Naive thymus-derived CD8-positive, alpha-beta T cell (primary cell): Measurements from ENCODE around the gene APEH. TPM values are rescaled to one million over a fixed set of nuclear protein-coding genes. Genes with fewer than 3 reads are reported as not detected.

ENCODE experiments used
- ATAC-seq, 2 donors: fragments of 150-1000 bp; cut with Tn5 transposase in 1 of 2; sonication (Bioruptor Pico), chemical (Tn5 transposase) in 1 of 2; 1 replicate in 1 of 2; 2 replicates in 1 of 2; pipeline ENCODE4 v1.10.0; 2021; ENCODE audit warnings: mild to moderate bottlenecking in 2 of 2, moderate library complexity in 2 of 2
- POLR2A ChIA-PET: fragments of 350-600 bp; sonication (Branson Sonifier 250); formaldehyde crosslinking; loops from one replicate; lab custom pipeline; 2021; ENCODE audit warnings: antibody characterized with exemption; lab: Charles Lee
- DNase-seq, 10 donors: peaks; one replicate each; pipeline versions ENCODE4 v3.0.0 to v3.0.0-alpha.2; 2020 to 2022
- H3K27ac Mint-ChIP-seq, 10 donors: one replicate each; pipeline ENCODE4 v1.8.0; 2020 to 2022; ENCODE audit warnings: mild to moderate bottlenecking in 10 of 10, mixed read lengths in 10 of 10, moderate library complexity in 4 of 10, inconsistent platforms in 1 of 10
- H3K27me3 Mint-ChIP-seq, 5 donors: one replicate each; pipeline ENCODE4 v1.8.0; 2021 to 2022; ENCODE audit warnings: mixed read lengths in 5 of 5
- H3K36me3 Mint-ChIP-seq, 3 donors: one replicate each; pipeline ENCODE4 v1.8.0; 2020 to 2022; ENCODE audit warnings: mixed read lengths in 3 of 3, mild to moderate bottlenecking in 2 of 3, inconsistent platforms in 1 of 3
- H3K4me1 Mint-ChIP-seq, 4 donors: one replicate each; pipeline ENCODE4 v1.8.0; 2021 to 2022; ENCODE audit warnings: mixed read lengths in 4 of 4
- H3K4me3 Mint-ChIP-seq, 10 donors: one replicate each; pipeline ENCODE4 v1.8.0; 2020 to 2022; ENCODE audit warnings: mild to moderate bottlenecking in 10 of 10, mixed read lengths in 10 of 10, moderate library complexity in 6 of 10, inconsistent platforms in 1 of 10
- H3K9me3 Mint-ChIP-seq, 9 donors: one replicate each; pipeline ENCODE4 v1.8.0; 2020 to 2022; ENCODE audit warnings: mixed read lengths in 9 of 9, mild to moderate bottlenecking in 3 of 9, inconsistent platforms in 1 of 9, moderate library complexity in 1 of 9
- polyA plus RNA-seq, 3 donors: library from polyadenylated mRNA; unstranded; fragments of 300-500 nt; fragmentation: Illumina TruSeq; gene quantifications; one replicate each; pipeline ENCODE4 v1.2.3, GENCODE V29; 2021
- total RNA-seq, 8 experiments: library from RNA in 2 of 8; stranded (reverse) in 2 of 8; gene quantifications; one replicate each; pipeline ENCODE4 v1.2.3 and lab custom pipeline; 2021 to 2026

The APEH gene
- total and polyA plus RNA-seq, 5 experiments from 2014 or later = 105 to 139 (median 131) TPM

GRCh38 chr3:49720855-49721595 lies 46.9 kb downstream of the APEH start:
- POLR2A ChIA-PET = interaction anchor here (0.7 to 2.6 kb wide), 6 partner anchors 9 to 627 kb away, joined by 3 to 7 read pairs (median 4); partner anchors contain the start of genes IP6K1, QRICH1 and RBM6
- Mint-ChIP-seq H3K4me3 (peak overlapping the region in 9 of 10 donors; percentile 12 to 93 (median 47)), H3K27me3 (no peaks in the 10 kb centered on the region), H3K27ac (peak overlapping the region; percentile 13 to 91 (median 56)), H3K9me3 (no peaks in the 10 kb centered on the region), H3K36me3 (no peaks in the 10 kb centered on the region), H3K4me1 (peaks cover 20 to 49% (median 45%) of the 10 kb centered on the region in 4 donors)
- ATAC-seq (no peak), DNase-seq (no peak)

GRCh38 chr3:49721596-49721895 lies 47.4 kb downstream of the APEH start:
- no peak for ATAC-seq
- H3K4me3 Mint-ChIP-seq = peak overlapping the region in 4 of 10 donors; percentile 45 to 93 (median 70)
- peak overlapping the region in 5 of 10 donors; percentile 16 to 91 (median 67) for H3K27ac Mint-ChIP-seq
- no peaks in the 10 kb centered on the region for H3K36me3 Mint-ChIP-seq
- no peaks in the 10 kb centered on the region for H3K27me3 Mint-ChIP-seq
- no peak for DNase-seq
- H3K9me3 Mint-ChIP-seq = no peaks in the 10 kb centered on the region
- peaks cover 20 to 49% (median 45%) of the 10 kb centered on the region in 4 donors for H3K4me1 Mint-ChIP-seq
- POLR2A ChIA-PET = interaction anchor here (1.2 to 2.6 kb wide), 3 partner anchors 9 to 627 kb away, joined by 3 to 7 read pairs (median 4); partner anchors contain the start of genes QRICH1 and RBM6

GRCh38 chr3:49721896-49722781 lies 48.0 kb downstream of the APEH start:
- Mint-ChIP-seq H3K4me3 (peak overlapping the region; percentile 68 to 97 (median 92)), H3K4me1 (peaks cover 20 to 49% (median 45%) of the 10 kb centered on the region in 4 donors), H3K36me3 (no peaks in the 10 kb centered on the region), H3K9me3 (no peaks in the 10 kb centered on the region), H3K27me3 (no peaks in the 10 kb centered on the region), H3K27ac (peak overlapping the region in 9 of 10 donors; percentile 80 to 98 (median 95))
- ATAC-seq (no peak), DNase-seq (no peak)
- POLR2A ChIA-PET = interaction anchor here (1.2 to 2.6 kb wide), 4 partner anchors 7 to 218 kb away, joined by 3 to 7 read pairs (median 4); partner anchors contain the start of genes INKA1 and RBM6

- no peak for DNase-seq
- peaks cover 0 to 2% (median 0%) of the 10 kb centered on the region in 3 donors for H3K36me3 Mint-ChIP-seq
- POLR2A ChIA-PET = interaction anchor here (0.6 to 2.6 kb wide), 6 partner anchors 8 to 294 kb away, joined by 3 to 7 read pairs (median 3); partner anchors contain the start of genes INKA1, NICN1 and RBM6
- peak overlapping the region; percentile 87 to 97 (median 93) for H3K4me3 Mint-ChIP-seq
- no peaks in the 10 kb centered on the region for H3K9me3 Mint-ChIP-seq
- H3K4me1 Mint-ChIP-seq = peaks cover 20 to 47% (median 43%) of the 10 kb centered on the region in 4 donors
- H3K27ac Mint-ChIP-seq = peak overlapping the region; percentile 80 to 98 (median 96)
- no peaks in the 10 kb centered on the region for H3K27me3 Mint-ChIP-seq
- no peak for ATAC-seq
These were observed 48.7 kb downstream of the APEH start for GRCh38 chr3:49722896-49723295.

- POLR2A ChIA-PET = interaction anchor here (0.6 to 2.6 kb wide), 9 partner anchors 9 to 294 kb away, joined by 3 to 7 read pairs (median 4); partner anchors contain the start of genes INKA1, NICN1 and RBM6
- H3K36me3 Mint-ChIP-seq = peaks cover 0 to 6% (median 0%) of the 10 kb centered on the region in 3 donors
- peaks cover 20 to 47% (median 43%) of the 10 kb centered on the region in 4 donors for H3K4me1 Mint-ChIP-seq
- ATAC-seq (peak; percentile 15 to 22), DNase-seq (peak; percentile 35 to 74 (median 50))
- H3K9me3 Mint-ChIP-seq = no peaks in the 10 kb centered on the region
- peak overlapping the region; percentile 87 to 97 (median 93) for H3K4me3 Mint-ChIP-seq
- peak overlapping the region; percentile 80 to 98 (median 96) for H3K27ac Mint-ChIP-seq
- no peaks in the 10 kb centered on the region for H3K27me3 Mint-ChIP-seq
These were observed 49.1 kb downstream of the APEH start for GRCh38 chr3:49723296-49723627.

- peak within 1 kb of the TSS; percentile 80 to 98 (median 96) for H3K27ac Mint-ChIP-seq
- POLR2A ChIA-PET = interaction anchor here (0.6 to 2.6 kb wide), 9 partner anchors 9 to 295 kb away, joined by 3 to 7 read pairs (median 4); partner anchors contain the start of genes INKA1, NICN1 and RBM6
- no peaks in the 10 kb centered on the region for H3K9me3 Mint-ChIP-seq
- DNase-seq (peak; percentile 85 to 93 (median 88)), ATAC-seq (peak; percentile 76)
- peak within 1 kb of the TSS; percentile 87 to 97 (median 93) for H3K4me3 Mint-ChIP-seq
- peaks cover 16 to 41% (median 37%) of the 10 kb centered on the region in 4 donors for H3K4me1 Mint-ChIP-seq
- no peaks in the 10 kb centered on the region for H3K27me3 Mint-ChIP-seq
- H3K36me3 Mint-ChIP-seq = peaks cover 0 to 8% (median 0%) of the 10 kb centered on the region in 3 donors
These were observed 49.7 kb downstream of the APEH start, which contains the start of gene GMPPB for GRCh38 chr3:49723628-49724551. Gene GMPPB, minus strand, starts transcription at chr3:49723951. Its CDS starts 225 bp downstream, at chr3:49723726.

- peak in 5 of 10 donors; percentile 36 to 66 (median 47) for DNase-seq
- Mint-ChIP-seq H3K4me3 (peak overlapping the region; percentile 87 to 97 (median 93)), H3K27me3 (no peaks in the 10 kb centered on the region), H3K27ac (peak overlapping the region; percentile 74 to 98 (median 96)), H3K4me1 (peaks cover 15 to 36% (median 32%) of the 10 kb centered on the region in 4 donors), H3K36me3 (peaks cover 0 to 8% (median 0%) of the 10 kb centered on the region in 3 donors), H3K9me3 (no peaks in the 10 kb centered on the region)
- POLR2A ChIA-PET = interaction anchor here (0.6 to 1.5 kb wide), 5 partner anchors 8 to 78 kb away, joined by 3 to 7 read pairs (median 4); partner anchors contain the start of gene INKA1
- peak in 1 of 2 donors; percentile 33 for ATAC-seq
These were observed 50.4 kb downstream of the APEH start for GRCh38 chr3:49724586-49724985.

GRCh38 chr3:49725906-49726681 lies 51.9 kb downstream of the APEH start:
- Mint-ChIP-seq H3K9me3 (no peaks in the 10 kb centered on the region), H3K27ac (peak overlapping the region in 6 of 10 donors; percentile 56 to 96 (median 65)), H3K4me3 (peak overlapping the region in 1 of 10 donors; percentile 41), H3K27me3 (no peaks in the 10 kb centered on the region), H3K36me3 (peaks cover 0 to 20% (median under 1%) of the 10 kb centered on the region in 3 donors), H3K4me1 (peaks cover 11 to 25% (median 21%) of the 10 kb centered on the region in 4 donors)
- DNase-seq (no peak), ATAC-seq (no peak)
- POLR2A ChIA-PET = interaction anchor here (1.1 kb wide), 1 partner anchor 9 kb away, joined by 3 read pairs; no protein-coding TSS in a partner anchor

- DNase-seq (no peak), ATAC-seq (no peak)
- H3K4me3 Mint-ChIP-seq = no peak overlapping the region
- H3K27me3 Mint-ChIP-seq = no peaks in the 10 kb centered on the region
- H3K4me1 Mint-ChIP-seq = peaks cover 10 to 20% (median 15%) of the 10 kb centered on the region in 4 donors
- peaks cover 0 to 30% (median 4%) of the 10 kb centered on the region in 3 donors for H3K36me3 Mint-ChIP-seq
- H3K9me3 Mint-ChIP-seq = no peaks in the 10 kb centered on the region
- peak overlapping the region in 2 of 10 donors; percentile 11 to 31 for H3K27ac Mint-ChIP-seq
- POLR2A ChIA-PET = interaction anchor here (0.5 to 1.0 kb wide), 2 partner anchors 12 to 28 kb away, joined by 4 read pairs; no protein-coding TSS in a partner anchor
These were observed 53.2 kb downstream of the APEH start for GRCh38 chr3:49727154-49727923.

- no peak overlapping the region for H3K4me3 Mint-ChIP-seq
- peaks cover 5 to 14% (median 9%) of the 10 kb centered on the region in 4 donors for H3K4me1 Mint-ChIP-seq
- ATAC-seq (no peak), DNase-seq (no peak)
- H3K9me3 Mint-ChIP-seq = no peaks in the 10 kb centered on the region
- H3K36me3 Mint-ChIP-seq = peaks cover 0 to 36% (median 5%) of the 10 kb centered on the region in 3 donors
- no peaks in the 10 kb centered on the region for H3K27me3 Mint-ChIP-seq
- POLR2A ChIA-PET = interaction anchor here (0.5 to 1.0 kb wide), 3 partner anchors 13 to 78 kb away, joined by 4 read pairs; no protein-coding TSS in a partner anchor
- H3K27ac Mint-ChIP-seq = peak overlapping the region in 2 of 10 donors; percentile 11 to 74
These were observed 53.8 kb downstream of the APEH start for GRCh38 chr3:49727924-49728361.
